NB4 (cell line): ENCODE results near the gene PLA2G12B.

Source experiments
- POLR2A ChIP-seq: IDR thresholded peaks from 2 replicates; pipeline ENCODE4 v1.6.1; 2011; ENCODE audit warnings: mild to moderate bottlenecking; ENCODE audit not compliant: insufficient read length; ENCODE audit errors: extremely low read depth
- TF ChIP-seq, protein P1 (sequence below): IDR thresholded peaks from one replicate; pipeline ENCODE4 v1.5.1; 2012; ENCODE audit warnings: low read depth, low read length
- TF ChIP-seq, protein P2 (sequence below): IDR thresholded peaks from 2 replicates; pipeline ENCODE4 v1.6.1; 2011; ENCODE audit warnings: low read depth, low read length

GRCh38 chr10:72943498-72944234, 10.9 kb downstream of the PLA2G12B start:
- TF ChIP-seq, protein P1, sequence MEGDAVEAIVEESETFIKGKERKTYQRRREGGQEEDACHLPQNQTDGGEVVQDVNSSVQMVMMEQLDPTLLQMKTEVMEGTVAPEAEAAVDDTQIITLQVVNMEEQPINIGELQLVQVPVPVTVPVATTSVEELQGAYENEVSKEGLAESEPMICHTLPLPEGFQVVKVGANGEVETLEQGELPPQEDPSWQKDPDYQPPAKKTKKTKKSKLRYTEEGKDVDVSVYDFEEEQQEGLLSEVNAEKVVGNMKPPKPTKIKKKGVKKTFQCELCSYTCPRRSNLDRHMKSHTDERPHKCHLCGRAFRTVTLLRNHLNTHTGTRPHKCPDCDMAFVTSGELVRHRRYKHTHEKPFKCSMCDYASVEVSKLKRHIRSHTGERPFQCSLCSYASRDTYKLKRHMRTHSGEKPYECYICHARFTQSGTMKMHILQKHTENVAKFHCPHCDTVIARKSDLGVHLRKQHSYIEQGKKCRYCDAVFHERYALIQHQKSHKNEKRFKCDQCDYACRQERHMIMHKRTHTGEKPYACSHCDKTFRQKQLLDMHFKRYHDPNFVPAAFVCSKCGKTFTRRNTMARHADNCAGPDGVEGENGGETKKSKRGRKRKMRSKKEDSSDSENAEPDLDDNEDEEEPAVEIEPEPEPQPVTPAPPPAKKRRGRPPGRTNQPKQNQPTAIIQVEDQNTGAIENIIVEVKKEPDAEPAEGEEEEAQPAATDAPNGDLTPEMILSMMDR, result no peak
- TF ChIP-seq, protein P2, sequence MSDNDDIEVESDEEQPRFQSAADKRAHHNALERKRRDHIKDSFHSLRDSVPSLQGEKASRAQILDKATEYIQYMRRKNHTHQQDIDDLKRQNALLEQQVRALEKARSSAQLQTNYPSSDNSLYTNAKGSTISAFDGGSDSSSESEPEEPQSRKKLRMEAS, result no peak
- no peak for TF ChIP-seq POLR2A
